Measurements from ENCODE around the gene MOXD1. TPM values are rescaled to one million over a fixed set of nuclear protein-coding genes. Genes with fewer than 3 reads are reported as not detected.

The MOXD1 gene
- polyA plus RNA-seq, 1 of the 3 experiments (the other 2 are of a cell fraction), result 252 TPM

DNA sequence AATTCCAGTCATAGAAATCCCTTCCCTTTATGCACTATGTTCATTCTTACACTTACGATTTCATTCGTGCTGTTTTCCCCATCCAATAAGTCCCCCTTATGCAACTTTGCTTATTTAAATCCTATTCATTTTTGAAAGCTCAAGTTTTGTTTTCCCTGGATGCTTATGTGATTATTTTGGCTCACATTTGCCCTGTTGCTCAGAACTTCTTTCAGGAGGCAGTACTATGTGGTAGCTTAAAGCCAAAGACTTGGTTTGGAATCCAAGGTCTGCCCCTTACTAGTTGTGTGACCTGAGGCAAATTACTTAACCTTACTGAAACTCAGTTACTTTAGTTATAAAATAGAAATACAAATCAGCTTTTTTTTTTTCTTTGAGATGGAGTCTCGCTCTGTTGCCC lies 59.6 kb downstream of the MOXD1 start (continued):
- TF ChIP-seq IRF3 (IDR thresholded peaks at IDR 0.05; ENCODE audit: low read depth, low read length) (no peak), JUND (IDR thresholded peaks at IDR 0.05) (no peak), EZH2phosphoT487 (IDR thresholded peaks at IDR 0.05; ENCODE audit: borderline replicate concordance, low read depth) (no peak), YY1 (IDR thresholded peaks at IDR 0.05; ENCODE audit: low read depth) (no peak)

DNA sequence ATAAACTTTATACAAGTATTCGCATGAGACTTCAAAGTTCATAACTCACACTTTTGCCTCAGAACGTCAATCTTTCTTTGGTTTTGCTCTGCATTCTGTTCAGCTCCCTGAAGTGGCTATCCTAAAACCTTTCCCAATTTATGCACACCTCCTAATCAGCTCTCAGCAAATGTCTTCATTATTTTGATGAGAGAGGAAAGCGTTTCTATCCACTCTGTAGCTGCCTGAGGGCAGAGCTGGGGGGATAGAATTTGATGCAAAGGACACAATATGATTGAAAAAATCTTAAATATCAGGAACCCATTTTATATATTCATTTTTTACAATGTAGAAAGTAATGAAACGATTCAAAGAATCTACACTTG lies 66.8 kb downstream of the MOXD1 start:
- Histone ChIP-seq H3F3A (replicated peaks; ENCODE audit: insufficient read depth) (peaks cover 11% of the 10 kb centered on the region), H2AFZ (ENCODE audit: low read depth) (peak overlapping the region; percentile 23; the same call in 1 of the 2 replicates), H3K9ac (peak overlapping the region; percentile 46; the same call in 1 of the 2 replicates), H3K79me2 (ENCODE audit: insufficient read depth) (no peaks in the 10 kb centered on the region), H4K20me1 (ENCODE audit: insufficient read depth) (no peaks in the 10 kb centered on the region), H3K4me1 (ENCODE audit: control insufficient read depth in 1 of 2, insufficient read depth in 2 of 2, low read depth in 1 of 2, low read length in 1 of 2) (peaks cover 0 to 5% of the 10 kb centered on the region in 2 experiments; a peak in 2 of 4 replicates), H3K36me3 (replicated peaks in 1 of 2; ENCODE audit: control insufficient read depth in 1 of 2, insufficient read depth in 2 of 2, low read length in 1 of 2) (peaks cover 0 to 3% of the 10 kb centered on the region in 2 experiments), H3K9me3 (no peaks in the 10 kb centered on the region), H3K4me3 (ENCODE audit: low read depth in 2 of 2, low read length in 1 of 2) (0 out of 4 replicates have a peak overlapping the region, but pooled peaks of 1 of the 2 experiments have one; percentile 16), H3K27me3 (ENCODE audit: insufficient read depth) (no peaks in the 10 kb centered on the region), H3K27ac (ENCODE audit: low read depth in 2 of 2, low read length in 1 of 2) (peak overlapping the region; percentile 79 to 83; a peak in 3 of 4 replicates), H3K4me2 (peak overlapping the region; percentile 51; the same call in 1 of the 2 replicates), H3K9me2 (no peaks in the 10 kb centered on the region)
- no peak; the same call in 1 of the 2 replicates for TF ChIP-seq SIN3A (IDR thresholded peaks at IDR 0.05; ENCODE audit: borderline replicate concordance, low read depth, low read length)
- no peak for TF ChIP-seq MEF2A (IDR thresholded peaks at IDR 0.05; ENCODE audit: borderline replicate concordance, low read depth)
- TF ChIP-seq SMC3 (IDR thresholded peaks at IDR 0.05; ENCODE audit: low read depth, low read length), result no peak
- no peak for TF ChIP-seq FOXJ3 (CRISPR knock-in tag; IDR thresholded peaks at IDR 0.05)
- TF ChIP-seq RAD21 (IDR thresholded peaks at IDR 0.05; ENCODE audit: low read length), result no peak
- no peak for TF ChIP-seq TCF12 (IDR thresholded peaks at IDR 0.05)
- no peak for TF ChIP-seq USF1 (IDR thresholded peaks at IDR 0.05; ENCODE audit: borderline replicate concordance, low read depth)
- no peak for TF ChIP-seq ELF1 (IDR thresholded peaks at IDR 0.05)
- no peak for TF ChIP-seq MXI1 (IDR thresholded peaks at IDR 0.05; ENCODE audit: low read depth, low read length)
- no peak for TF ChIP-seq GABPA (IDR thresholded peaks at IDR 0.05; ENCODE audit: low read depth)
- no peak for TF ChIP-seq YY1 (IDR thresholded peaks at IDR 0.05; ENCODE audit: low read depth)
- TF ChIP-seq TAF1 (IDR thresholded peaks at IDR 0.05; ENCODE audit: borderline replicate concordance, low read depth, low read length), result no peak
- TF ChIP-seq NFIC (IDR thresholded peaks at IDR 0.05; ENCODE audit: borderline replicate concordance), result no peak
- no peak for TF ChIP-seq GATA2 (CRISPR knock-in tag; IDR thresholded peaks at IDR 0.05)
- no peak for TF ChIP-seq RCOR1 (IDR thresholded peaks at IDR 0.05; ENCODE audit: low read length)
- no peak for TF ChIP-seq FOXM1 (IDR thresholded peaks at IDR 0.05; ENCODE audit: low read depth)
- no peak for TF ChIP-seq ZBTB33 (IDR thresholded peaks at IDR 0.05; ENCODE audit: borderline replicate concordance, low read depth)
- CTCF ChIA-PET, result interaction anchor here (1.4 kb wide), 1 partner anchor 55 kb away, joined by 5 read pairs; no protein-coding TSS in a partner anchor
- no peak for DNase-seq
- POLR2A ChIA-PET, result no interaction called here
- 4% methylated on average over 4 of the region's 4 CpGs for WGBS (ENCODE audit: low lambda C conversion rate)

Measured in SK-N-SH (cell line).